ENCODE measurements around the gene RAB38. TPM values are rescaled to one million over a fixed set of nuclear protein-coding genes. Genes with fewer than 3 reads are reported as not detected.
A peak's percentile ranks its signal among the peaks of the same experiment; 100 is the strongest.

RAB38 gene
- total RNA-seq, 4 donors from 2014 or later = 0.59 to 5.1 (median 2.5) TPM

GRCh38 chr11:88175569-88176075 is 379 bp upstream of the RAB38 start:
- Histone ChIP-seq H3K4me3 (peak overlapping the region; percentile 46 to 60 (median 50)), H3K9me3 (no peaks in the 10 kb centered on the region), H3K36me3 (no peaks in the 10 kb centered on the region), H3K4me1 (peaks cover 0 to 28% (median 2%) of the 10 kb centered on the region in 4 donors), H3K27me3 (no peaks in the 10 kb centered on the region), H3K27ac (peak overlapping the region in 3 of 4 donors; percentile 62 to 72 (median 62))
- WGBS, 2 donors = 22 to 25% methylated on average over 15 of the region's 15 CpGs
- TF ChIP-seq CTCF (IDR thresholded peaks at IDR 0.05) (no peak), EP300 (IDR thresholded peaks at IDR 0.05) (no peak), POLR2A (IDR thresholded peaks at IDR 0.05) (no peak)
- no peak for DNase-seq (ENCODE audit: low spot score in 2 of 2)

- no peaks in the 10 kb centered on the region for H3K9me3 ChIP-seq
- no peaks in the 10 kb centered on the region for H3K36me3 ChIP-seq
- H3K27me3 ChIP-seq = no peaks in the 10 kb centered on the region
- H3K4me1 ChIP-seq = peaks cover 0 to 19% (median 2%) of the 10 kb centered on the region in 4 donors
- H3K4me3 ChIP-seq = no peak overlapping the region
- peak overlapping the region in 2 of 4 donors; percentile 40 to 72 for H3K27ac ChIP-seq
- TF ChIP-seq EP300 (IDR thresholded peaks at IDR 0.05) (no peak), POLR2A (IDR thresholded peaks at IDR 0.05) (no peak), CTCF (IDR thresholded peaks at IDR 0.05) (no peak)
- WGBS, 2 donors = 76 to 93% methylated on average over 3 of the region's 3 CpGs
- no peak for DNase-seq (ENCODE audit: low spot score in 2 of 2)
Measured at GRCh38 chr11:88173956-88174355, 1.3 kb downstream of the RAB38 start.

- Histone ChIP-seq H3K4me1 (peaks cover 0 to 19% (median 2%) of the 10 kb centered on the region in 4 donors), H3K4me3 (no peak overlapping the region), H3K27me3 (no peaks in the 10 kb centered on the region), H3K36me3 (no peaks in the 10 kb centered on the region), H3K9me3 (no peaks in the 10 kb centered on the region), H3K27ac (no peak overlapping the region)
- TF ChIP-seq POLR2A (IDR thresholded peaks at IDR 0.05) (no peak), CTCF (IDR thresholded peaks at IDR 0.05) (no peak), EP300 (IDR thresholded peaks at IDR 0.05) (no peak)
- 58 to 73% methylated on average over 2 of the region's 2 CpGs for WGBS, 2 donors
- no peak for DNase-seq (ENCODE audit: low spot score in 2 of 2)
Measured at GRCh38 chr11:88171982-88172381, 3.3 kb downstream of the RAB38 start.

- Histone ChIP-seq H3K4me1 (peaks cover 0 to 16% (median 2%) of the 10 kb centered on the region in 4 donors), H3K36me3 (no peaks in the 10 kb centered on the region), H3K9me3 (no peaks in the 10 kb centered on the region), H3K27ac (no peak overlapping the region), H3K4me3 (no peak overlapping the region), H3K27me3 (no peaks in the 10 kb centered on the region)
- no peak for DNase-seq (ENCODE audit: low spot score in 2 of 2)
- WGBS, 2 donors = 97% methylated on average over 2 of the region's 2 CpGs
- no peak for TF ChIP-seq CTCF (IDR thresholded peaks at IDR 0.05)
Measured at GRCh38 chr11:88170673-88171072, 4.6 kb downstream of the RAB38 start.

- no peaks in the 10 kb centered on the region for H3K36me3 ChIP-seq
- H3K4me3 ChIP-seq = no peak overlapping the region
- DNase-seq (ENCODE audit: low spot score in 2 of 2) = no peak
- WGBS, 2 donors = 88 to 90% methylated on average over 4 of the region's 4 CpGs
- H3K4me1 ChIP-seq = peaks cover 0 to 8% (median 2%) of the 10 kb centered on the region in 4 donors
- H3K27ac ChIP-seq = no peak overlapping the region
- H3K9me3 ChIP-seq = no peaks in the 10 kb centered on the region
- TF ChIP-seq POLR2A (IDR thresholded peaks at IDR 0.05) = no peak
- no peak for TF ChIP-seq CTCF (IDR thresholded peaks at IDR 0.05)
- no peak for TF ChIP-seq EP300 (IDR thresholded peaks at IDR 0.05)
- H3K27me3 ChIP-seq = no peaks in the 10 kb centered on the region
Measured at GRCh38 chr11:88169881-88170280, 5.4 kb downstream of the RAB38 start.

All from tibial nerve (tissue), 4 donors.